Smooth muscle cell (in vitro differentiated cells): ENCODE data around the gene ZNF615. TPM values are rescaled to one million over a fixed set of nuclear protein-coding genes. Genes with fewer than 3 reads are reported as not detected.
"Not testable (repeated sequence)": the region's sequence is repeated elsewhere in the genome, so short reads cannot be mapped to it uniquely, and the experiment has no call there.

Experiments used
- DNase-seq: peaks from one replicate; lab custom pipeline; 2025; ENCODE audit not compliant: unreplicated experiment; lab: John Stamatoyannopoulos, UW
- H2AFZ ChIP-seq: fragments of 200-600 bp; sonication (generic); 2 replicates; pipeline ENCODE4 v1.6.0; 2016; ENCODE audit warnings: antibody characterized with exemption, low read depth, mild to moderate bottlenecking
- H3F3A ChIP-seq: fragments of 200-600 bp; sonication (generic); 2 replicates; pipeline ENCODE4 v1.6.0; 2017; ENCODE audit warnings: antibody characterized with exemption, low read depth
- H3K27ac ChIP-seq: fragments of 200-600 bp; sonication (generic); 2 replicates; pipeline ENCODE4 v1.5.1; 2016; ENCODE audit warnings: low read depth, mild to moderate bottlenecking
- H3K27me3 ChIP-seq: fragments of 200-600 bp; sonication (generic); 2 replicates; pipeline ENCODE4 v1.6.1; 2016; ENCODE audit warnings: low read depth, mild to moderate bottlenecking
- H3K36me3 ChIP-seq: fragments of 200-600 bp; sonication (generic); 2 replicates; pipeline ENCODE4 v1.5.1; 2016; ENCODE audit warnings: low read depth
- H3K4me1 ChIP-seq: fragments of 200-600 bp; sonication (generic); 2 replicates; pipeline ENCODE4 v1.5.1; 2016; ENCODE audit warnings: low read depth
- H3K4me2 ChIP-seq: fragments of 200-600 bp; sonication (generic); 2 replicates; pipeline ENCODE4 v1.6.0; 2016; ENCODE audit warnings: mild to moderate bottlenecking
- H3K4me3 ChIP-seq: fragments of 200-600 bp; sonication (generic); 2 replicates; pipeline ENCODE4 v1.5.1; 2016; ENCODE audit warnings: mild to moderate bottlenecking
- H3K79me2 ChIP-seq: fragments of 200-600 bp; sonication (generic); 2 replicates; pipeline ENCODE4 v1.6.0; 2016; ENCODE audit warnings: low read depth, mild to moderate bottlenecking
- H3K9ac ChIP-seq: fragments of 200-600 bp; sonication (generic); 2 replicates; pipeline ENCODE4 v1.6.0; 2016; ENCODE audit warnings: low read depth
- H3K9me3 ChIP-seq: fragments of 200-600 bp; sonication (generic); replicated peaks from 2 replicates; pipeline ENCODE4 v1.5.1; 2016; ENCODE audit warnings: low read depth
- H4K20me1 ChIP-seq: fragments of 200-600 bp; sonication (generic); 2 replicates; pipeline ENCODE4 v1.6.0; 2016; ENCODE audit warnings: low read depth
- WGBS: methylation state at CpG from one replicate; pipeline ENCODE4 v1.1.7; 2016; ENCODE audit warnings: low lambda C conversion rate; 5-methylcytosine and 5-hydroxymethylcytosine counted together
- polyA plus RNA-seq: library from polyadenylated mRNA; unstranded; fragments of >200 nt; fragmentation: Nextera tagmentation; extraction: Ambion mirVana; gene quantifications from 2 replicates; pipeline ENCODE4 v1.2.1, GENCODE V29; 2016
- total RNA-seq: library from RNA; depleted of rRNA; stranded (reverse); fragments of >200 nt; gene quantifications from 2 replicates; pipeline ENCODE4 v1.2.3, GENCODE V29; 2014
- TF ChIP-seq, protein P1 (sequence below): fragments of 200-600 bp; sonication (generic); IDR thresholded peaks from 2 replicates; pipeline ENCODE4 v1.5.1; 2017; ENCODE audit warnings: borderline replicate concordance, mild to moderate bottlenecking, antibody characterized with exemption; ENCODE audit not compliant: insufficient read depth, poor library complexity, severe bottlenecking

Gene ZNF615
- total and polyA plus RNA-seq, 2 experiments from 2014 or later = 4.5 to 23.6 TPM

DNA sequence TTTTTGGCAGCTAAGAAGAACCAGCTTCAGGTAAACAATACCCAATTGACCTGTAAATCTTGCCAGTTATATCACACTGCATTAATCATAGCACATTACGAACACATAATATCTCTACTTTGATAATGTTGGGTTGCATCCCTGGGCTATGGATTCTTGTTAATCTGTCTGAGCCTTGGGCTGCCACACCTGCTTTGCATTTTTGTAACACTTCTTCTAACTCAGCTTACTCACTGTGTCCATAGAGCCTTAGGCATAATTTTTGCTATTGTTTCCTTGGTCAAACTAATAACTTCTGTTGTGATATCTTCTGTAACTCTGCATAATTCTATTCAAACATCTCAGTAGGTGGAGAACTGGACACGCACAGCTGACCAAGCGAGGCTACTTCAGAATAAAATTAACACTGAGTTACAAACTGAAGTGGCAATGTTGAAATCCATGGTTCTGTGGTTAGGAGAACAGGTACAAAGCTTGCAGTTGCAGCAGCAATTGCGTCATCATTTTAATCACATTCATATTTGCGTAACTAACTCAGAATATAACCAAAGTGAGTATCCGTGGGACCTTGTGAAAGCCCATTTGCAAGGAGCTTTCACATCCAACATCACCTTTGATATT lies 27.8 kb downstream of the ZNF615 start:
- Histone ChIP-seq H3K27ac (no peak overlapping the region), H3K36me3 (no peaks in the 10 kb centered on the region), H2AFZ (no peak overlapping the region), H3K4me2 (no peak overlapping the region), H3K4me1 (no peaks in the 10 kb centered on the region), H3F3A (no peaks in the 10 kb centered on the region), H3K27me3 (no peaks in the 10 kb centered on the region), H3K9me3 (peaks cover 12% of the 10 kb centered on the region), H4K20me1 (no peaks in the 10 kb centered on the region), H3K4me3 (no peak overlapping the region), H3K9ac (no peak overlapping the region), H3K79me2 (peaks cover 10% of the 10 kb centered on the region)
- TF ChIP-seq, protein P1, sequence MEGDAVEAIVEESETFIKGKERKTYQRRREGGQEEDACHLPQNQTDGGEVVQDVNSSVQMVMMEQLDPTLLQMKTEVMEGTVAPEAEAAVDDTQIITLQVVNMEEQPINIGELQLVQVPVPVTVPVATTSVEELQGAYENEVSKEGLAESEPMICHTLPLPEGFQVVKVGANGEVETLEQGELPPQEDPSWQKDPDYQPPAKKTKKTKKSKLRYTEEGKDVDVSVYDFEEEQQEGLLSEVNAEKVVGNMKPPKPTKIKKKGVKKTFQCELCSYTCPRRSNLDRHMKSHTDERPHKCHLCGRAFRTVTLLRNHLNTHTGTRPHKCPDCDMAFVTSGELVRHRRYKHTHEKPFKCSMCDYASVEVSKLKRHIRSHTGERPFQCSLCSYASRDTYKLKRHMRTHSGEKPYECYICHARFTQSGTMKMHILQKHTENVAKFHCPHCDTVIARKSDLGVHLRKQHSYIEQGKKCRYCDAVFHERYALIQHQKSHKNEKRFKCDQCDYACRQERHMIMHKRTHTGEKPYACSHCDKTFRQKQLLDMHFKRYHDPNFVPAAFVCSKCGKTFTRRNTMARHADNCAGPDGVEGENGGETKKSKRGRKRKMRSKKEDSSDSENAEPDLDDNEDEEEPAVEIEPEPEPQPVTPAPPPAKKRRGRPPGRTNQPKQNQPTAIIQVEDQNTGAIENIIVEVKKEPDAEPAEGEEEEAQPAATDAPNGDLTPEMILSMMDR = no peak
- WGBS = 85% methylated on average over 6 of the region's 6 CpGs
- DNase-seq = no peak

DNA sequence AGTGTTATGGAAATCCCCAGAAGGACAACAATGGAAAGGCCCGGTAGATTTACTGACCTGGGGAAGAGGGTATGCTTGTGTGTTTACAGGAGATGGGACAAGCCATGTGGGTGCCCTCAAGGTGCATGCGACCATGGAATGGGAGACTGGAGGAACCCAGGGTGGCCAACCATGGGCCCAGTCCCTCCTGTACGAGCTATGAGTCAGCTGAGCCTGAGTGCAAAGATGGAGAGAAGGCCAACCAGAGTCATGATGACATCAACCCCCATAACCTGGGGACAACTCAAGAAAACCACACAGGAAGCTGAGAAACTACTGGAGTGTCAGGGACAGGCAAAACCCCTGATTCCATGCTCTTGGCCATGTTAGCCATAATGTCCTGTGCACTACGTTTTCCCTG lies 29.1 kb downstream of the ZNF615 start:
- H3K9me3 ChIP-seq = peaks cover 9% of the 10 kb centered on the region
- TF ChIP-seq, protein P1 = no peak
- DNase-seq = no peak
- no peaks in the 10 kb centered on the region for H3K79me2 ChIP-seq
- H3K27me3 ChIP-seq = no peaks in the 10 kb centered on the region
- WGBS = 79% methylated on average over 4 of the region's 4 CpGs
- no peak overlapping the region for H3K27ac ChIP-seq
- H3F3A ChIP-seq = no peaks in the 10 kb centered on the region
- H3K36me3 ChIP-seq = no peaks in the 10 kb centered on the region
- no peak overlapping the region for H3K4me3 ChIP-seq
- no peaks in the 10 kb centered on the region for H4K20me1 ChIP-seq
- H3K4me2 ChIP-seq = no peak overlapping the region
- H2AFZ ChIP-seq = no peak overlapping the region
- H3K4me1 ChIP-seq = no peaks in the 10 kb centered on the region
- H3K9ac ChIP-seq = no peak overlapping the region

DNA sequence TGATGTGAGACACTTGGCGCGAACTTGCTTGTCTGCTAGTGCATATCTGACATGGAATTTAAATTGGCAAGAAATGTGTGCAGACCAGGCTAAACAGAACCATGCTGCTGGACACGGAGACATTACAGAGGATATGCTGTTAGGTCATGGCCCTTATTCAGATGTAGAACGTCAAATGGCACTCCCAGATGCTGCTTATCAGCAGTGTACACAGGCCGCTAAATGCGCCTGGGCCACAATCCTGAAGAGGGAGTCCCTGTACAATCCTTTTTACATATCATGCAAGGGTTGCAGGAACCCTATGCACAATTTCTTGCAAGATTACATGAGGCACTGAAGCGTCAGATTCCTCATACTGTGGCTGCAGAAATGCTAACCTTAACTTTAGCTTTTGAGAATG lies 30.7 kb downstream of the ZNF615 start:
- H3K4me2 ChIP-seq = no peak overlapping the region
- no peak overlapping the region for H3K27ac ChIP-seq
- no peaks in the 10 kb centered on the region for H3K4me1 ChIP-seq
- TF ChIP-seq, protein P1 = no peak
- no peaks in the 10 kb centered on the region for H3K79me2 ChIP-seq
- no peaks in the 10 kb centered on the region for H3F3A ChIP-seq
- 90% methylated on average over 7 of the region's 7 CpGs for WGBS
- H3K36me3 ChIP-seq = peaks cover 10% of the 10 kb centered on the region
- H2AFZ ChIP-seq = no peak overlapping the region
- no peaks in the 10 kb centered on the region for H4K20me1 ChIP-seq
- no peak for DNase-seq
- H3K9ac ChIP-seq = no peak overlapping the region
- H3K4me3 ChIP-seq = no peak overlapping the region
- no peaks in the 10 kb centered on the region for H3K27me3 ChIP-seq
- peaks cover 9% of the 10 kb centered on the region for H3K9me3 ChIP-seq

DNA sequence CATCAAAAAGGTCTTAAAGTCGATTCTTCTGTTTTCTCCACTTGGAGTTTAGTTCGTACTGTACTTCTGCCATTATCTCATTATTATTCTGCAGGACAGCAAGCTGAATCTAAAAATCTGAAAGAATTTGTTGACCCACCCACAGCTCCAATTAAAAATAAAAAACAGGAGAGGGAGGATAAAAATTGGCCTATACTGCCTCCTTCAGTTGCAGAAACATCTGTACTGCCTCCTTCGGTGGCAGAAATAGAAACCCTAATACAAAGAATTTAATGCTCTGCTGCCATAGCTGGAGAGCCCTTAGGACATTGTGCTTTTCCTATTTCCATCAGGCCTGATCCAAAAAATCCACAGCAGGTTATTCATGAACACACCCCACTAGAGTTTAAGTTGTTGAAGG lies 31.2 kb downstream of the ZNF615 start:
- no peaks in the 10 kb centered on the region for H3F3A ChIP-seq
- TF ChIP-seq, protein P1 = no peak
- H3K36me3 ChIP-seq = peaks cover 15% of the 10 kb centered on the region
- no peak overlapping the region for H3K4me2 ChIP-seq
- H3K27ac ChIP-seq = no peak overlapping the region
- 84% methylated on average over 3 of the region's 3 CpGs for WGBS
- H3K9ac ChIP-seq = no peak overlapping the region
- H3K4me1 ChIP-seq = no peaks in the 10 kb centered on the region
- H3K4me3 ChIP-seq = no peak overlapping the region
- H3K27me3 ChIP-seq = no peaks in the 10 kb centered on the region
- H3K79me2 ChIP-seq = no peaks in the 10 kb centered on the region
- peaks cover 14% of the 10 kb centered on the region for H3K9me3 ChIP-seq
- no peak for DNase-seq
- no peak overlapping the region for H2AFZ ChIP-seq
- no peaks in the 10 kb centered on the region for H4K20me1 ChIP-seq

DNA sequence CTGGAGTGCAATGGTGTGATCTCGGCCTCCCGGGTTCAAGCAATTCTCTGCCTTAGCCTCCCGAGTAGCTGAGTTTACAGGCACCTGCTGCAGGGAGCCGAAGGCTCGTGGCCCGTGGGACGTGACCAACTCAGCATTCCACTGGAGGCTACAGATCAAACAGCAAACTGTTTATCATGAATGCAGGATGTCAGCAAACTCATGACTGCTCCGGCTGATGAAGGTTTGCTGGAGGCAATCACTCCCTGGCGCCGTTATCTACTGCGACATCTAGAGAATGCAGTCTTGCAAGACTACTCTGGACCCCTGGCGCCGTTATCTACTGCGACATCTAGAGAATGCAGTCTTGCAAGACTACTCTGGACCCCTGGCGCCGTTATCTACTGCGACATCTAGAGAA lies 32.2 kb downstream of the ZNF615 start:
- H3K9me3 ChIP-seq = peaks cover 18% of the 10 kb centered on the region
- H3K4me1 ChIP-seq = not testable (repeated sequence)

More for the DNA sequence above, 32.2 kb downstream of the ZNF615 start:
- not testable (repeated sequence) for H3K27me3 ChIP-seq, DNase-seq, H2AFZ ChIP-seq, H4K20me1 ChIP-seq, H3K4me3 ChIP-seq, H3F3A ChIP-seq, H3K4me2 ChIP-seq, H3K9ac ChIP-seq, H3K79me2 ChIP-seq, H3K27ac ChIP-seq
- 98% methylated on average over 17 of the region's 17 CpGs for WGBS
- peaks cover 20% of the 10 kb centered on the region for H3K36me3 ChIP-seq
